Measurements from ENCODE around the gene CCDC6.

DNA sequence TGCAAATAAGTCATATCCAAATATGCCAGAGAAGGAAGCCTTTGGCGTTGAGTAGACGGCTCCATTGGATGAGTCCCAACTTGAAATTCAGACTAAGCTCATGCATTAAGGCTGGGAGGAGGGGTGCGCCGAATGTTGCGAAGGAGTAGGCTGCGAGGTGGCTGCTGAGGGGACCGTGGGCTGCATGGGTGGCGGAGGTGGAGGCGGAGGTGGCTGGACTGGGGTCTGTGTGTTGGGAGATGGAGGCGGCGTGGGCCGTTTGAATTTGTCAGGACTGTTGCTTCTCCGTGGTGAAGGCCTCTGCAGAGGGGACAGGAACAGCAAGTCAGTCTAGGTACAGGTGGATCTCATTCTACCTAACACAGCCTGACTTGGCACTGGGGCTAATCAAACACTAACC, 113.5 kb downstream of the CCDC6 start:
- TF ChIP-seq, protein P1, sequence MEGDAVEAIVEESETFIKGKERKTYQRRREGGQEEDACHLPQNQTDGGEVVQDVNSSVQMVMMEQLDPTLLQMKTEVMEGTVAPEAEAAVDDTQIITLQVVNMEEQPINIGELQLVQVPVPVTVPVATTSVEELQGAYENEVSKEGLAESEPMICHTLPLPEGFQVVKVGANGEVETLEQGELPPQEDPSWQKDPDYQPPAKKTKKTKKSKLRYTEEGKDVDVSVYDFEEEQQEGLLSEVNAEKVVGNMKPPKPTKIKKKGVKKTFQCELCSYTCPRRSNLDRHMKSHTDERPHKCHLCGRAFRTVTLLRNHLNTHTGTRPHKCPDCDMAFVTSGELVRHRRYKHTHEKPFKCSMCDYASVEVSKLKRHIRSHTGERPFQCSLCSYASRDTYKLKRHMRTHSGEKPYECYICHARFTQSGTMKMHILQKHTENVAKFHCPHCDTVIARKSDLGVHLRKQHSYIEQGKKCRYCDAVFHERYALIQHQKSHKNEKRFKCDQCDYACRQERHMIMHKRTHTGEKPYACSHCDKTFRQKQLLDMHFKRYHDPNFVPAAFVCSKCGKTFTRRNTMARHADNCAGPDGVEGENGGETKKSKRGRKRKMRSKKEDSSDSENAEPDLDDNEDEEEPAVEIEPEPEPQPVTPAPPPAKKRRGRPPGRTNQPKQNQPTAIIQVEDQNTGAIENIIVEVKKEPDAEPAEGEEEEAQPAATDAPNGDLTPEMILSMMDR (optimal IDR thresholded peaks at IDR 0.05 in 1 of 3, IDR thresholded peaks at IDR 0.05 in 1 of 3, conservative IDR thresholded peaks at IDR 0.05 in 1 of 3; ENCODE audit: extremely low read depth in 1 of 3, insufficient read depth in 2 of 3, low read length in 3 of 3): no peak
- no peak for TF ChIP-seq EZH2 (IDR thresholded peaks at IDR 0.05; ENCODE audit: low read length)

All from keratinocyte (primary cell).